Panc1 (cell line): Measurements from ENCODE around the gene PPM1M. TPM values are rescaled to one million over a fixed set of nuclear protein-coding genes. Genes with fewer than 3 reads are reported as not detected.

Source experiments
- ATAC-seq: fragments of 200-7000 bp; cut with Tn5 transposase; 2 replicates; pipeline ENCODE4 v1.9.1; 2020; ENCODE audit warnings: mild to moderate bottlenecking, moderate library complexity
- BruUV-seq: library from RNA; stranded (reverse); fragments of 400-500 nt; replicated peaks from 2 replicates; lab custom pipeline; 2021; lab: Mats Ljungman, UMichigan
- CTCF ChIA-PET: fragments of 300-600 bp; sonication (Branson Sonifier 250); formaldehyde crosslinking; loops from one replicate; lab custom pipeline; 2022; ENCODE audit warnings: antibody characterized with exemption; lab: Charles Lee
- POLR2A ChIA-PET: fragments of 300-600 bp; sonication (Branson Sonifier 250); formaldehyde crosslinking; loops from one replicate; lab custom pipeline; 2022; ENCODE audit warnings: antibody characterized with exemption; lab: Charles Lee
- DNase-seq: peaks from one replicate; pipeline ENCODE4 v3.0.0-alpha.2; 2010; ENCODE audit warnings: low read depth, low spot score
- H3K27ac ChIP-seq: 2 replicates; pipeline ENCODE4 v1.5.1; 2011; ENCODE audit warnings: mild to moderate bottlenecking, low read length, inconsistent platforms
- H3K27me3 ChIP-seq: fragments of 200-500 bp; sonication (Bioruptor generic); 2 replicates; pipeline ENCODE4 v1.6.0; 2014; ENCODE audit warnings: low read length, inconsistent platforms; ENCODE audit not compliant: control insufficient read depth, insufficient read depth
- H3K36me3 ChIP-seq: fragments of 200-500 bp; sonication (Bioruptor generic); 2 replicates; pipeline ENCODE4 v1.5.1; 2014; ENCODE audit warnings: inconsistent platforms, mild to moderate bottlenecking, low read length, moderate library complexity; ENCODE audit not compliant: control insufficient read depth, insufficient read depth
- H3K4me1 ChIP-seq: 2 replicates; pipeline ENCODE4 v1.5.1; 2011; ENCODE audit warnings: inconsistent platforms, mild to moderate bottlenecking, low read length, moderate library complexity; ENCODE audit not compliant: control insufficient read depth, insufficient read depth
- H3K4me3 ChIP-seq, 2 experiments: 2 replicates each; pipeline ENCODE4 v1.5.1; 2011 to 2012; ENCODE audit warnings: low read depth in 2 of 2, low read length in 2 of 2, mild to moderate bottlenecking in 2 of 2, inconsistent platforms in 1 of 2, moderate library complexity in 1 of 2
- H3K9me3 ChIP-seq: fragments of 200-500 bp; sonication (Bioruptor generic); 2 replicates; pipeline ENCODE4 v1.5.1; 2014; ENCODE audit warnings: low read depth, mild to moderate bottlenecking, inconsistent platforms, low read length, moderate library complexity; ENCODE audit not compliant: control insufficient read depth, insufficient read depth
- POLR2AphosphoS5 ChIP-seq: IDR thresholded peaks from 2 replicates; pipeline ENCODE4 v1.6.1; 2012; ENCODE audit warnings: mild to moderate bottlenecking, low read depth, low read length, moderate library complexity
- SIN3A ChIP-seq: IDR thresholded peaks from 2 replicates; pipeline ENCODE4 v1.6.1; 2012; ENCODE audit warnings: low read depth, mild to moderate bottlenecking, low read length, moderate library complexity, borderline replicate concordance; ENCODE audit not compliant: insufficient read depth
- TCF7L2 ChIP-seq: IDR thresholded peaks from 2 replicates; pipeline ENCODE4 v1.6.1; 2011; ENCODE audit warnings: mild to moderate bottlenecking, low read depth, low read length, inconsistent platforms
- in situ Hi-C: cut with HindIII; loops from 2 replicates; pipeline ENCODE4 v1.10.0; 2016; ENCODE audit warnings: low sequenced_read_pairs, low pct_unique_long_range_greater_than_20kb
- intact Hi-C: fragments of 100-400 bp; cut with micrococcal nuclease; formaldehyde crosslinking; loops from one replicate; pipeline ENCODE4 v1.10.0; 2022; ENCODE audit not compliant: unreplicated experiment
- total RNA-seq: library from RNA; stranded (reverse); gene quantifications from one replicate; pipeline ENCODE4 v1.2.1, GENCODE V29; 2021; ENCODE audit not compliant: unreplicated experiment
- TF ChIP-seq, protein P1 (sequence below), 2 experiments: IDR thresholded peaks; 2 replicates each; pipeline ENCODE4 v1.6.1; 2011 to 2012; ENCODE audit warnings: low read depth in 2 of 2, control low read depth in 1 of 2, low read length in 1 of 2, mild to moderate bottlenecking in 1 of 2, moderate library complexity in 1 of 2; ENCODE audit not compliant: insufficient read depth in 1 of 2
- TF ChIP-seq, protein P2 (sequence below): fragments of 450-650 bp; IDR thresholded peaks from 2 replicates; pipeline ENCODE4 v1.5.1; 2017; ENCODE audit warnings: mild to moderate bottlenecking

Gene PPM1M
- total RNA-seq, 1 experiment from 2014 or later, result 9.7 TPM

DNA sequence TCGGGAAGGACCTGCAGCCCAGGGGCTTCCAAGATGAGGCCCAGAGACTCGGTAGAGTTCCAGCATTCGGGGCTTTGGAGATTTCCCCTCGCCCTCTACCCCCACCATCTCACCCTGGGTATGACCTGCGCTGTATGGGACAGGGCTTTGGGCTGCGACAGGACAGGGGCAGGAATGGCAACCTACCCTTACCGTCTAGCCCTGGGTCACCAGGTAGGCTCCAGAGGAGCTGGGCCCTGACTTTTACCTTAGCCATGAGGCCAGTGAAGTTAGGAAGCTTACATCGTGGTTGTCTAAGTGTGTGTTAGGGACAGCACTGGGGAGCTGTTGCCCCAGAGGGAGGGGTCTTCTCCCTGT is 683 bp downstream of the PPM1M start:
- peak overlapping the region; percentile 52 to 65 for H3K4me3 ChIP-seq
- BruUV-seq, result no TSS peak
- TF ChIP-seq POLR2AphosphoS5 (no peak), SIN3A (no peak), TCF7L2 (no peak)
- TF ChIP-seq, protein P1, sequence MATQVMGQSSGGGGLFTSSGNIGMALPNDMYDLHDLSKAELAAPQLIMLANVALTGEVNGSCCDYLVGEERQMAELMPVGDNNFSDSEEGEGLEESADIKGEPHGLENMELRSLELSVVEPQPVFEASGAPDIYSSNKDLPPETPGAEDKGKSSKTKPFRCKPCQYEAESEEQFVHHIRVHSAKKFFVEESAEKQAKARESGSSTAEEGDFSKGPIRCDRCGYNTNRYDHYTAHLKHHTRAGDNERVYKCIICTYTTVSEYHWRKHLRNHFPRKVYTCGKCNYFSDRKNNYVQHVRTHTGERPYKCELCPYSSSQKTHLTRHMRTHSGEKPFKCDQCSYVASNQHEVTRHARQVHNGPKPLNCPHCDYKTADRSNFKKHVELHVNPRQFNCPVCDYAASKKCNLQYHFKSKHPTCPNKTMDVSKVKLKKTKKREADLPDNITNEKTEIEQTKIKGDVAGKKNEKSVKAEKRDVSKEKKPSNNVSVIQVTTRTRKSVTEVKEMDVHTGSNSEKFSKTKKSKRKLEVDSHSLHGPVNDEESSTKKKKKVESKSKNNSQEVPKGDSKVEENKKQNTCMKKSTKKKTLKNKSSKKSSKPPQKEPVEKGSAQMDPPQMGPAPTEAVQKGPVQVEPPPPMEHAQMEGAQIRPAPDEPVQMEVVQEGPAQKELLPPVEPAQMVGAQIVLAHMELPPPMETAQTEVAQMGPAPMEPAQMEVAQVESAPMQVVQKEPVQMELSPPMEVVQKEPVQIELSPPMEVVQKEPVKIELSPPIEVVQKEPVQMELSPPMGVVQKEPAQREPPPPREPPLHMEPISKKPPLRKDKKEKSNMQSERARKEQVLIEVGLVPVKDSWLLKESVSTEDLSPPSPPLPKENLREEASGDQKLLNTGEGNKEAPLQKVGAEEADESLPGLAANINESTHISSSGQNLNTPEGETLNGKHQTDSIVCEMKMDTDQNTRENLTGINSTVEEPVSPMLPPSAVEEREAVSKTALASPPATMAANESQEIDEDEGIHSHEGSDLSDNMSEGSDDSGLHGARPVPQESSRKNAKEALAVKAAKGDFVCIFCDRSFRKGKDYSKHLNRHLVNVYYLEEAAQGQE (IDR thresholded peaks at IDR 0.05; ENCODE audit: insufficient read depth in 1 of 2, low read depth in 2 of 2, low read length in 1 of 2), result no peak
- TF ChIP-seq, protein P2, sequence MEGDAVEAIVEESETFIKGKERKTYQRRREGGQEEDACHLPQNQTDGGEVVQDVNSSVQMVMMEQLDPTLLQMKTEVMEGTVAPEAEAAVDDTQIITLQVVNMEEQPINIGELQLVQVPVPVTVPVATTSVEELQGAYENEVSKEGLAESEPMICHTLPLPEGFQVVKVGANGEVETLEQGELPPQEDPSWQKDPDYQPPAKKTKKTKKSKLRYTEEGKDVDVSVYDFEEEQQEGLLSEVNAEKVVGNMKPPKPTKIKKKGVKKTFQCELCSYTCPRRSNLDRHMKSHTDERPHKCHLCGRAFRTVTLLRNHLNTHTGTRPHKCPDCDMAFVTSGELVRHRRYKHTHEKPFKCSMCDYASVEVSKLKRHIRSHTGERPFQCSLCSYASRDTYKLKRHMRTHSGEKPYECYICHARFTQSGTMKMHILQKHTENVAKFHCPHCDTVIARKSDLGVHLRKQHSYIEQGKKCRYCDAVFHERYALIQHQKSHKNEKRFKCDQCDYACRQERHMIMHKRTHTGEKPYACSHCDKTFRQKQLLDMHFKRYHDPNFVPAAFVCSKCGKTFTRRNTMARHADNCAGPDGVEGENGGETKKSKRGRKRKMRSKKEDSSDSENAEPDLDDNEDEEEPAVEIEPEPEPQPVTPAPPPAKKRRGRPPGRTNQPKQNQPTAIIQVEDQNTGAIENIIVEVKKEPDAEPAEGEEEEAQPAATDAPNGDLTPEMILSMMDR, result no peak
- no peak for DNase-seq
- ChIA-PET CTCF (no interaction called here), POLR2A (interaction anchor here (0.5 kb wide), 1 partner anchor 27 kb away, joined by 3 read pairs; no protein-coding TSS in a partner anchor)
- H3K4me1 ChIP-seq, result no peaks in the 10 kb centered on the region; the same call in none of the 2 replicates
- H3K27ac ChIP-seq, result peak overlapping the region; percentile 65
- no peaks in the 10 kb centered on the region for H3K27me3 ChIP-seq
- ATAC-seq, result peak; percentile 28
- no peaks in the 10 kb centered on the region for H3K36me3 ChIP-seq
- H3K9me3 ChIP-seq, result no peaks in the 10 kb centered on the region
- in situ Hi-C loops (no loop called here), intact Hi-C loops (no loop called here)

DNA sequence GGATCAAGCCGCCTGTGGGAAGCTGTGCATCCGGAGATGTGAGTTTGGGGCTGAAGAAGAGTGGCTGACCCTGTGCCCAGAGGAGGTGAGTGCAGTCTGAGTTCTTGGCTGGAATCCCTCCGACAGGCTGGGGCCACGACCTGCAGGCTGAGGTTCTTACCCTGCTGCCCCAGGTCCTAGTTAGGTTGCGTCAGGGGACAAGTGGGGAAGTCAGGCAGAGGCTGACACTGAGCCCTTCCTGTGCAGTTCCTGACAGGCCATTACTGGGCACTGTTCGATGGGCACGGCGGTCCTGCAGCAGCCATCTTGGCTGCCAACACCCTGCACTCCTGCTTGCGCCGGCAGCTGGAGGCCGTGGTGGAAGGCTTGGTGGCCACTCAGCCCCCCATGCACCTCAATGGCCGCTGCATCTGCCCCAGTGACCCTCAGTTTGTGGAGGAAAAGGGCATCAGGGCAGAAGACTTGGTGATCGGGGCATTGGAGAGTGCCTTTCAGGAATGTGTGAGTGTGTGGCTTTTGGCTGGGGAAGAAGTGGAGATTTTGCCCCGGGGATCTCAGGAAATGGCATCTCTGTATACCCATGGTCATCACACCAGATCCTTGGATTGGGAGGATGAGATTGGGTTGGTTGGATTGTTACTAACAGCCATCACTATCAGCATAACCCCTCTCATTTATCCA is 1.3 kb downstream of the PPM1M start:
- H3K27ac ChIP-seq, result no peak overlapping the region
- no peaks in the 10 kb centered on the region for H3K9me3 ChIP-seq
- no peaks in the 10 kb centered on the region for H3K36me3 ChIP-seq
- ChIA-PET POLR2A (interaction anchor here (0.5 kb wide), 1 partner anchor 27 kb away, joined by 3 read pairs; no protein-coding TSS in a partner anchor), CTCF (no interaction called here)
- no peaks in the 10 kb centered on the region for H3K27me3 ChIP-seq
- in situ Hi-C loops (no loop called here), intact Hi-C loops (no loop called here)
- TF ChIP-seq, protein P2, result no peak
- TF ChIP-seq POLR2AphosphoS5 (no peak), SIN3A (no peak), TCF7L2 (no peak)
- TF ChIP-seq, protein P1 (IDR thresholded peaks at IDR 0.05; ENCODE audit: insufficient read depth in 1 of 2, low read depth in 2 of 2, low read length in 1 of 2), result no peak
- peak overlapping the region; percentile 52 to 65; a peak in 3 of 4 replicates for H3K4me3 ChIP-seq
- no TSS peak for BruUV-seq
- no peaks in the 10 kb centered on the region; the same call in none of the 2 replicates for H3K4me1 ChIP-seq
- no peak for ATAC-seq
- DNase-seq, result no peak
